Measurements from ENCODE around the gene INS.

The INS gene

DNA sequence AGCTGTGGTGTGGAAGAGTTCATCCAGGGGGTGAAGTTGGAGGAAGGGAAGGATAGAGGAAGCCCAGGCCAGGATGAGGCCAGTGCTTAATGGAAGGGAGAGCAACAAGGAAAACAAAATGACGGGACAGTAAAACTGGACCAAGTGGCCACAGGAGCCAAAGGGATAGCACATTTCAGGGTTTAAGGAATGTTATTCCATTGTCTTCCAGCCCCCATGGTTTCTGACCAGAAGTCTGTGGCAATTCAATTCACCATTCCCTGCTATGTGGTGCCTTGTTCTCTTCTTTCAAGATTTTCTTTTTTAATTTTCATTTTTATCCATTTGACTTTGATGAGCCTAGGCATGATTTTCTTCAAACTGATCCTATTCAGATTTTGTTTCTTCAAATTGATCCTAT, 44.3 kb downstream of the INS start:
- TF ChIP-seq, protein P1, sequence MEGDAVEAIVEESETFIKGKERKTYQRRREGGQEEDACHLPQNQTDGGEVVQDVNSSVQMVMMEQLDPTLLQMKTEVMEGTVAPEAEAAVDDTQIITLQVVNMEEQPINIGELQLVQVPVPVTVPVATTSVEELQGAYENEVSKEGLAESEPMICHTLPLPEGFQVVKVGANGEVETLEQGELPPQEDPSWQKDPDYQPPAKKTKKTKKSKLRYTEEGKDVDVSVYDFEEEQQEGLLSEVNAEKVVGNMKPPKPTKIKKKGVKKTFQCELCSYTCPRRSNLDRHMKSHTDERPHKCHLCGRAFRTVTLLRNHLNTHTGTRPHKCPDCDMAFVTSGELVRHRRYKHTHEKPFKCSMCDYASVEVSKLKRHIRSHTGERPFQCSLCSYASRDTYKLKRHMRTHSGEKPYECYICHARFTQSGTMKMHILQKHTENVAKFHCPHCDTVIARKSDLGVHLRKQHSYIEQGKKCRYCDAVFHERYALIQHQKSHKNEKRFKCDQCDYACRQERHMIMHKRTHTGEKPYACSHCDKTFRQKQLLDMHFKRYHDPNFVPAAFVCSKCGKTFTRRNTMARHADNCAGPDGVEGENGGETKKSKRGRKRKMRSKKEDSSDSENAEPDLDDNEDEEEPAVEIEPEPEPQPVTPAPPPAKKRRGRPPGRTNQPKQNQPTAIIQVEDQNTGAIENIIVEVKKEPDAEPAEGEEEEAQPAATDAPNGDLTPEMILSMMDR (IDR thresholded peaks at IDR 0.05; ENCODE audit: borderline replicate concordance, control extremely low read depth, extremely low read depth, insufficient read depth, missing control alignments) = no peak
- DNase-seq (ENCODE audit: low spot score) = no peak
- in situ Hi-C loops (cut with MboI; ENCODE audit: low sequenced_read_pairs, unreplicated experiment) = no loop called here

DNA sequence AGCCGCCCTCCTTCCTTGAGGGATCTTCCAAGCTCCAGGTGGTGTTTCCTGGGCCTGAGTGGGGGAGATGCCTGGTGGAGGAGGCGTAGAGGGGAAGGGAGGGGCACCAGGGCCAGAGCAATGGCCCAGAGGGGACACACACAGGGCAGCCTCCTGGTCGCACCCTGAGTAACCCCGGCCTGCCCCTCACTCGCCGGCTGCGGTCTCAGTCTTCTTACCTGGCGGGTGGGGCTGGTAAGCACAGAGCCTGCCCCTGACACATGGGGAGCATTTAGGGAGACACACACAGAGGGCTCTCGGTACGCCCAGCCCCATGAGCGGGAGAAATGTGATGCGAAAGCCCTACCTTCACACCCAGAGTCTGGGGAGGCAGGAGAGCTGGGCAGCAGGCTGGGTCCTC, 45.7 kb downstream of the INS start:
- DNase-seq (ENCODE audit: low spot score) = no peak
- TF ChIP-seq, protein P1 (IDR thresholded peaks at IDR 0.05; ENCODE audit: borderline replicate concordance, control extremely low read depth, extremely low read depth, insufficient read depth, missing control alignments) = no peak
- in situ Hi-C loops (cut with MboI; ENCODE audit: low sequenced_read_pairs, unreplicated experiment) = no loop called here

GRCh38 chr11:2114430-2115241, 46.4 kb downstream of the INS start:
- TF ChIP-seq, protein P1 (IDR thresholded peaks at IDR 0.05; ENCODE audit: borderline replicate concordance, control extremely low read depth, extremely low read depth, insufficient read depth, missing control alignments) = no peak
- in situ Hi-C loops (cut with MboI; ENCODE audit: low sequenced_read_pairs, unreplicated experiment) = no loop called here
- DNase-seq (ENCODE audit: low spot score) = no peak

DNA sequence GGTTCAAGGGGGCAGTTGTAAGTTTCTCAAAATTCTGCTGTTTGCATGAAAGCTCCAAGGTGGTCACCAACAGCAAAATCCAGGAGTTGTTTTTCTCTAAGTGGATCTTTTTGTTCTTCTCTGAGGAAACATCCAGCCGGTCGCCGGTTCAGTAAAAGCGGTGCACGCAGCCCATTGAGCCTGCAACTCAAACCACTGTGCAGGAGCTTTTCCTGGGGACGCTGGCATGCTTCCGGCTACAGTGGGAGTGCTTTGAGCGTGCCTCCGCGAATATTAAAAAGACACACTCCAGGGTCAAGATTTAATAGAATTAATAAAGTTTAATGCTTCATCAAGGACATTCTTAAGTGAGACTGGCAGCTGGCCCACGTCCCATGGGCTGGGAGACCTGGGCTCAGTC, 47.2 kb downstream of the INS start:
- DNase-seq (ENCODE audit: low spot score) = no peak
- in situ Hi-C loops (cut with MboI; ENCODE audit: low sequenced_read_pairs, unreplicated experiment) = no loop called here
- TF ChIP-seq, protein P1 (IDR thresholded peaks at IDR 0.05; ENCODE audit: borderline replicate concordance, control extremely low read depth, extremely low read depth, insufficient read depth, missing control alignments) = no peak

DNA sequence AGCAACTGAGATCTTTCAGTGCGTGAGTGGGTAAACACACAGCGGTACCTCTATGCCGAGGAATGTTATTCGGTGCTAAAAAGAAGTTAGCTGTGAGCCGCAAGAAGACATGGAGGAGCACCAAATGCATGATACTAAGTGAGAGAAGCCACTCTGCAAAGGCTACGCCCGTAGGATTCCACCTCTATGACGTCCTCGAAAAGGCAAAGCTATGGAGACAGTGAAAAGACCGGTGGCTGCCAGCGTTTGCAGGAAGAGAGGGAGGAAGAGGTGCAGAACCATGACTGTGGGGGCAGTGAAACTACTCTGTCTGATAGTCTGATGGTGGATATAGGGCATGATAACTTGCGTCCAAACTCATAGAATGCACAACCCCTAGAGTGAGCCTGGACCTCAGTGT, 50.5 kb downstream of the INS start:
- TF ChIP-seq, protein P1 (IDR thresholded peaks at IDR 0.05; ENCODE audit: borderline replicate concordance, control extremely low read depth, extremely low read depth, insufficient read depth, missing control alignments) = no peak
- in situ Hi-C loops (cut with MboI; ENCODE audit: low sequenced_read_pairs, unreplicated experiment) = no loop called here
- DNase-seq (ENCODE audit: low spot score) = no peak
